HL-60 (cell line): ENCODE results near the gene LNPEP.

Experiments
- DNase-seq, 2 experiments: peaks; one replicate each; pipeline ENCODE4 v3.0.0-alpha.2; 2010 to 2020; ENCODE audit warnings: low read depth in 1 of 2, low spot score in 1 of 2
- H3K27ac ChIP-seq: fragments of 250-450 bp; sonication (Bioruptor Pico); replicated peaks from 2 replicates; pipeline ENCODE4 v1.5.1; 2020; ENCODE audit warnings: mild to moderate bottlenecking, moderate library complexity
- H3K27me3 ChIP-seq: fragments of 250-450 bp; sonication (Bioruptor Pico); 2 replicates; pipeline ENCODE4 v1.5.1; 2021; ENCODE audit warnings: mild to moderate bottlenecking, moderate library complexity; ENCODE audit not compliant: insufficient read depth, poor library complexity, severe bottlenecking
- H3K4me3 ChIP-seq: replicated peaks from 2 replicates; pipeline ENCODE4 v1.5.1; 2011; ENCODE audit warnings: mild to moderate bottlenecking, control low read depth, low read length; ENCODE audit not compliant: insufficient read depth
- CTCF ChIP-seq: IDR thresholded peaks from one replicate; pipeline ENCODE4 v1.5.1; 2011; ENCODE audit warnings: low read length, control low read depth, inconsistent platforms; ENCODE audit not compliant: insufficient read depth
- GABPA ChIP-seq: IDR thresholded peaks from 2 replicates; pipeline ENCODE4 v1.6.1; 2012; ENCODE audit warnings: low read depth
- POLR2AphosphoS5 ChIP-seq: IDR thresholded peaks from 2 replicates; pipeline ENCODE4 v1.6.1; 2012; ENCODE audit warnings: low read depth
- REST ChIP-seq: IDR thresholded peaks from 2 replicates; pipeline ENCODE4 v1.6.1; 2012; ENCODE audit warnings: low read depth; ENCODE audit not compliant: insufficient replicate concordance
- SPI1 ChIP-seq: IDR thresholded peaks from 2 replicates; pipeline ENCODE4 v1.6.1; 2012; ENCODE audit warnings: low read depth, mild to moderate bottlenecking, borderline replicate concordance

The LNPEP gene

DNA sequence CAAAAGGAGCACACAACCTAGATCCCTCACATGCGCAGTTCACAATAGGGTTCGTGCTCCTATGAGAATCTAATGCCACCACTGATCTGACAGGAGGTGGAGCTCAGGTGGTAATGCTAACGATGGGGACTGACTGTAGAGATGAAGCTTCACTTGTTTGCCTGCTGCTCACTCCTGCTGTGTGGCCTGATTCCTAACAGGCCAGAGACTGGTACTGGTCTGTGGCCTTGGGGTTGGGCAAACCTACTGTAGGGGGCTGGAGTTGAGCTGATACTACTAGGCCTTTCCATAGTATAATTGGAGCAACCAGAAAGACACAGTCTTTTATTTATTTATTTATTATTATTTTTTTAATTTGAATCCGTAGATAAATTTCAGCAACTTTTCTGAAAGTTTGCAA is 5.3 kb downstream of the LNPEP start:
- Histone ChIP-seq H3K27me3 (no peaks in the 10 kb centered on the region), H3K27ac (no peak overlapping the region), H3K4me3 (no peak overlapping the region)
- DNase-seq: no peak
- TF ChIP-seq POLR2AphosphoS5 (no peak), REST (no peak), SPI1 (no peak), CTCF (no peak), GABPA (no peak)

- no peak for TF ChIP-seq GABPA
- Histone ChIP-seq H3K27me3 (no peaks in the 10 kb centered on the region), H3K27ac (no peak overlapping the region), H3K4me3 (no peak overlapping the region)
- no peak for DNase-seq
These were observed 6.2 kb downstream of the LNPEP start for GRCh38 chr5:96942078-96942477.

DNA sequence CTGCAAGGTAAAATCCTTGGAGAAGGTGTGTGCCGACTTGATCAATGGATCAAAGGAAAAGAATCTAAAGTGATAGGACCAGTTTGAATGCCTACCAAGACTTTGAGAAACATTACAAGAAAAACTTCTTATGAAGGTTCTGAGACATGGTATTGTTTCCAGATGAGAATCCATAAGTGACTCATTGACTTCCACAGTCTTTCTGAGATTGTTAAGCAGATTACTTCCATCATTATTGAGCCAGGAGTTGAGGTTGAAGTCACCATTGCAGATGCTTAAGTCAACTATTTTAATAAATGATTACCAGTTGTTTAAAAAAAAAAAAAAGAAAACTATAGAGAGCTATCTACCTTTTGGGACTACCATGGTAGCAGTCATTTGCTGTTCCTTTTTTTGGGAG is 7.0 kb downstream of the LNPEP start:
- no peak overlapping the region for H3K27ac ChIP-seq
- H3K4me3 ChIP-seq: no peak overlapping the region
- H3K27me3 ChIP-seq: no peaks in the 10 kb centered on the region
- DNase-seq: no peak
- no peak for TF ChIP-seq POLR2AphosphoS5
- TF ChIP-seq REST: no peak
- no peak for TF ChIP-seq GABPA

- TF ChIP-seq GABPA: no peak
- TF ChIP-seq REST: no peak
- no peak for TF ChIP-seq CTCF
- no peak for TF ChIP-seq SPI1
- TF ChIP-seq POLR2AphosphoS5: no peak
- H3K4me3 ChIP-seq: no peak overlapping the region
- DNase-seq: no peak
- H3K27ac ChIP-seq: no peak overlapping the region
- H3K27me3 ChIP-seq: no peaks in the 10 kb centered on the region
These were observed 7.9 kb downstream of the LNPEP start for GRCh38 chr5:96943799-96944198.
